Natural killer cell (primary cell): ENCODE results near the gene INPP5A. TPM values are rescaled to one million over a fixed set of nuclear protein-coding genes. Genes with fewer than 3 reads are reported as not detected.

Experiments used
- ATAC-seq, 3 donors: fragments of 150-1000 bp in 2 of 3; fragments of 200-7000 bp in 1 of 3; cut with Tn5 transposase; 1 replicate in 1 of 3; 2 replicates in 2 of 3; pipeline ENCODE4 v1.10.0; 2021; ENCODE audit warnings: mild to moderate bottlenecking in 2 of 3, moderate library complexity in 2 of 3
- DNase-seq, 2 donors: peaks; one replicate each; pipeline versions ENCODE4 v3.0.0 to v3.0.0-alpha.2; 2013 to 2021; ENCODE audit warnings: mixed read lengths in 1 of 2
- H3K27ac ChIP-seq: one replicate; pipeline ENCODE4 v1.5.1; 2013; ENCODE audit warnings: mild to moderate bottlenecking, low read length
- H3K27me3 ChIP-seq: one replicate; pipeline ENCODE4 v1.6.1; 2013; ENCODE audit warnings: low read length; ENCODE audit not compliant: control insufficient read depth, insufficient read depth
- H3K36me3 ChIP-seq: one replicate; pipeline ENCODE4 v1.6.1; 2013; ENCODE audit warnings: low read length; ENCODE audit not compliant: control insufficient read depth, insufficient read depth
- H3K4me1 ChIP-seq: one replicate; pipeline ENCODE4 v1.6.1; 2013; ENCODE audit warnings: low read length; ENCODE audit not compliant: control insufficient read depth, insufficient read depth
- H3K4me3 ChIP-seq: one replicate; pipeline ENCODE4 v1.5.1; 2013; ENCODE audit warnings: low read length
- H3K9me3 ChIP-seq: one replicate; pipeline ENCODE4 v1.6.1; 2013; ENCODE audit warnings: low read length; ENCODE audit not compliant: control insufficient read depth, insufficient read depth
- H3K27ac Mint-ChIP-seq, 2 donors: one replicate each; pipeline ENCODE4 v1.8.0; 2022; ENCODE audit warnings: mild to moderate bottlenecking in 2 of 2, mixed read lengths in 2 of 2, moderate library complexity in 1 of 2
- H3K27me3 Mint-ChIP-seq, 2 donors: one replicate each; pipeline ENCODE4 v1.8.0; 2022; ENCODE audit warnings: low read depth in 2 of 2, mixed read lengths in 2 of 2
- H3K36me3 Mint-ChIP-seq: one replicate; pipeline ENCODE4 v1.8.0; 2022; ENCODE audit warnings: mixed read lengths
- H3K4me1 Mint-ChIP-seq, 2 donors: one replicate each; pipeline ENCODE4 v1.8.0; 2022; ENCODE audit warnings: mixed read lengths in 2 of 2
- H3K4me3 Mint-ChIP-seq: one replicate; pipeline ENCODE4 v1.8.0; 2022; ENCODE audit warnings: mild to moderate bottlenecking, moderate library complexity, mixed read lengths
- H3K9me3 Mint-ChIP-seq, 2 donors: one replicate each; pipeline ENCODE4 v1.8.0; 2022; ENCODE audit warnings: mixed read lengths in 2 of 2
- CTCF ChIP-seq: fragments of 200-600 bp; IDR thresholded peaks from one replicate; pipeline ENCODE4 v1.8.0; 2022; ENCODE audit warnings: antibody characterized with exemption
- WGBS: methylation state at CpG from one replicate; pipeline ENCODE4 v1.1.7; 2013; ENCODE audit warnings: missing lambda C conversion rate; ENCODE audit not compliant: insufficient coverage; 5-methylcytosine and 5-hydroxymethylcytosine counted together
- intact Hi-C: fragments of 100-400 bp; cut with micrococcal nuclease; formaldehyde crosslinking; loops from one replicate; pipeline ENCODE4 v1.14.2; 2022
- total RNA-seq, 4 donors: library from RNA; stranded (reverse); fragments of 120-200 nt in 1 of 4; gene quantifications; one replicate each; pipeline versions ENCODE4 v1.2.3 to v1.2.4, GENCODE V29; 2013 to 2022

INPP5A gene
- total RNA-seq, 3 donors from 2014 or later (not counting 1 experiment from before 2014, with no cell fraction given): 12.6 to 38.6 (median 18.6) TPM

GRCh38 chr10:132512052-132512442 is 25.5 kb upstream of the INPP5A start:
- Mint-ChIP-seq H3K27ac (no peak overlapping the region), H3K36me3 (no peaks in the 10 kb centered on the region), H3K4me3 (no peak overlapping the region), H3K9me3 (no peaks in the 10 kb centered on the region), H3K27me3 (peaks cover 0 to 6% of the 10 kb centered on the region in 2 donors), H3K4me1 (peaks cover 0 to 11% of the 10 kb centered on the region in 2 donors)
- Histone ChIP-seq H3K4me1 (peaks cover 6% of the 10 kb centered on the region), H3K27me3 (no peaks in the 10 kb centered on the region), H3K9me3 (no peaks in the 10 kb centered on the region), H3K27ac (no peak overlapping the region), H3K4me3 (no peak overlapping the region), H3K36me3 (no peaks in the 10 kb centered on the region)
- ATAC-seq (no peak), DNase-seq (no peak)
- TF ChIP-seq CTCF: no peak
- no CpG with 5 or more reads among the region's 1 CpG for WGBS
- intact Hi-C loops: no loop called here

- no peaks in the 10 kb centered on the region for H3K36me3 Mint-ChIP-seq
- Histone ChIP-seq H3K4me1 (peaks cover 9% of the 10 kb centered on the region), H3K9me3 (no peaks in the 10 kb centered on the region), H3K27me3 (no peaks in the 10 kb centered on the region), H3K4me3 (no peak overlapping the region), H3K36me3 (no peaks in the 10 kb centered on the region), H3K27ac (no peak overlapping the region)
- no peak overlapping the region for H3K27ac Mint-ChIP-seq
- no peaks in the 10 kb centered on the region for H3K9me3 Mint-ChIP-seq
- TF ChIP-seq CTCF: no peak
- WGBS: 89% methylated on average over 9 of the region's 9 CpGs
- H3K27me3 Mint-ChIP-seq: peaks cover 0 to 6% of the 10 kb centered on the region in 2 donors
- DNase-seq (no peak), ATAC-seq (no peak)
- no peak overlapping the region for H3K4me3 Mint-ChIP-seq
- intact Hi-C loops: no loop called here
- peaks cover 0 to 11% of the 10 kb centered on the region in 2 donors for H3K4me1 Mint-ChIP-seq
These were observed 24.8 kb upstream of the INPP5A start for GRCh38 chr10:132512693-132513345.

- no peaks in the 10 kb centered on the region for H3K36me3 Mint-ChIP-seq
- WGBS: 40% methylated on average over 21 of the region's 21 CpGs
These were observed 22.6 kb upstream of the INPP5A start for GRCh38 chr10:132514821-132515520.

More at GRCh38 chr10:132514821-132515520, 22.6 kb upstream of the INPP5A start:
- intact Hi-C loops: no loop called here
- Histone ChIP-seq H3K9me3 (no peaks in the 10 kb centered on the region), H3K4me1 (peaks cover 9% of the 10 kb centered on the region), H3K27ac (no peak overlapping the region), H3K4me3 (no peak overlapping the region), H3K27me3 (peaks cover under 1% of the 10 kb centered on the region), H3K36me3 (no peaks in the 10 kb centered on the region)
- Mint-ChIP-seq H3K27ac (no peak overlapping the region), H3K4me3 (no peak overlapping the region), H3K4me1 (peaks cover 0 to 6% of the 10 kb centered on the region in 2 donors), H3K27me3 (peaks cover 0 to 9% of the 10 kb centered on the region in 2 donors), H3K9me3 (no peaks in the 10 kb centered on the region)
- ATAC-seq (no peak), DNase-seq (no peak)
- no peak for TF ChIP-seq CTCF
